HG03558 (cell line): ENCODE results near the gene CTNNA3.

Experiments
- ATAC-seq: cut with Tn5 transposase; IDR thresholded peaks from one replicate; pipeline ENCODE4 v1.9.1; 2021; ENCODE audit warnings: moderate number of reproducible peaks; ENCODE audit not compliant: unreplicated experiment; ENCODE audit errors: extremely low read depth

The CTNNA3 gene

GRCh38 chr10:66748217-66748616 is 947.8 kb downstream of the CTNNA3 start:
- ATAC-seq, result no peak

GRCh38 chr10:66747451-66747850 is 948.5 kb downstream of the CTNNA3 start:
- no peak for ATAC-seq

- no peak for ATAC-seq
Measured at GRCh38 chr10:66746711-66747110, 949.3 kb downstream of the CTNNA3 start.

GRCh38 chr10:66746246-66746645 is 949.7 kb downstream of the CTNNA3 start:
- no peak for ATAC-seq

- ATAC-seq, result no peak
Measured at GRCh38 chr10:66744915-66745314, 951.1 kb downstream of the CTNNA3 start.

GRCh38 chr10:66737241-66737640 is 958.8 kb downstream of the CTNNA3 start:
- no peak for ATAC-seq

GRCh38 chr10:66723608-66724400 is 972.2 kb downstream of the CTNNA3 start:
- ATAC-seq, result no peak

- ATAC-seq, result no peak
Measured at GRCh38 chr10:66719483-66719882, 976.5 kb downstream of the CTNNA3 start.

- no peak for ATAC-seq
Measured at GRCh38 chr10:66717231-66717981, 978.6 kb downstream of the CTNNA3 start.

GRCh38 chr10:66714741-66715140 is 981.3 kb downstream of the CTNNA3 start:
- ATAC-seq, result no peak

- no peak for ATAC-seq
Measured at GRCh38 chr10:66713387-66713786, 982.6 kb downstream of the CTNNA3 start.

GRCh38 chr10:66698069-66698468 is 997.9 kb downstream of the CTNNA3 start:
- no peak for ATAC-seq

- no peak for ATAC-seq
Measured at GRCh38 chr10:66695046-66695445, 1000.9 kb downstream of the CTNNA3 start.

- ATAC-seq, result no peak
Measured at GRCh38 chr10:66684581-66684980, 1011.4 kb downstream of the CTNNA3 start.

- no peak for ATAC-seq
Measured at GRCh38 chr10:66680886-66681285, 1015.1 kb downstream of the CTNNA3 start.

- no peak for ATAC-seq
Measured at GRCh38 chr10:66678521-66678920, 1017.5 kb downstream of the CTNNA3 start.

GRCh38 chr10:66673071-66673470 is 1022.9 kb downstream of the CTNNA3 start:
- no peak for ATAC-seq

- ATAC-seq, result no peak
Measured at GRCh38 chr10:66671562-66671961, 1024.4 kb downstream of the CTNNA3 start.

GRCh38 chr10:66671064-66671463 is 1024.9 kb downstream of the CTNNA3 start:
- no peak for ATAC-seq

- ATAC-seq, result no peak
Measured at GRCh38 chr10:66656499-66656898, 1039.5 kb downstream of the CTNNA3 start.

- ATAC-seq, result no peak
Measured at GRCh38 chr10:66654861-66655260, 1041.1 kb downstream of the CTNNA3 start.
